Kidney (tissue), 14 donors: Measurements from ENCODE around the gene XAB2. TPM values are rescaled to one million over a fixed set of nuclear protein-coding genes. Genes with fewer than 3 reads are reported as not detected.

Source experiments
- DNase-seq, 5 donors: peaks; one replicate each; pipeline ENCODE4 v3.0.0-alpha.2; 2013 to 2020
- FAIRE-seq: peaks from 2 replicates; lab custom pipeline; 2012; peaks lifted over from hg19 to GRCh38; lab: Jason Lieb, UNC
- H3K27ac ChIP-seq, 2 donors: one replicate each; pipeline ENCODE4 v1.7.0; 2013; ENCODE audit warnings: low read depth in 2 of 2, low read length in 2 of 2, inconsistent platforms in 1 of 2
- H3K27me3 ChIP-seq: one replicate; pipeline ENCODE4 v1.7.1; 2013; ENCODE audit warnings: low read length, inconsistent platforms; ENCODE audit not compliant: control insufficient read depth, insufficient read depth
- H3K36me3 ChIP-seq, 3 donors: one replicate each; pipeline versions ENCODE4 v1.7.0 to v1.7.1; 2013; ENCODE audit warnings: low read length in 3 of 3, control low read depth in 1 of 3, inconsistent platforms in 1 of 3; ENCODE audit not compliant: insufficient read depth in 3 of 3, control insufficient read depth in 2 of 3
- H3K4me1 ChIP-seq, 3 donors: one replicate each; pipeline versions ENCODE4 v1.7.0 to v1.7.1; 2013; ENCODE audit warnings: low read length in 3 of 3, inconsistent platforms in 1 of 3, low read depth in 1 of 3; ENCODE audit not compliant: control insufficient read depth in 2 of 3, insufficient read depth in 2 of 3
- H3K4me3 ChIP-seq, 3 donors: one replicate each; pipeline versions ENCODE4 v1.7.0 to v1.8.1; 2013; ENCODE audit warnings: low read length in 3 of 3, control low read depth in 1 of 3, inconsistent platforms in 1 of 3
- H3K9ac ChIP-seq, 3 donors: one replicate each; pipeline versions ENCODE4 v1.7.0 to v1.7.1; 2013; ENCODE audit warnings: low read length in 3 of 3, control low read depth in 1 of 3, inconsistent platforms in 1 of 3
- H3K9me3 ChIP-seq, 3 donors: one replicate each; pipeline versions ENCODE4 v1.7.0 to v1.7.1; 2013; ENCODE audit warnings: low read length in 3 of 3, control low read depth in 1 of 3, inconsistent platforms in 1 of 3; ENCODE audit not compliant: control insufficient read depth in 2 of 3, insufficient read depth in 1 of 3
- CTCF ChIP-seq: IDR thresholded peaks from 3 replicates; pipeline ENCODE4 v1.5.1; 2012; ENCODE audit warnings: mild to moderate bottlenecking, moderate library complexity, borderline replicate concordance; ENCODE audit not compliant: insufficient read depth; ENCODE audit errors: extremely low read depth
- intact Hi-C: fragments of 100-400 bp; cut with DNase I; formaldehyde crosslinking; loops from one replicate; pipeline ENCODE4 v1.11.1; 2022
- polyA plus RNA-seq: library from polyadenylated mRNA; stranded (reverse); fragments of 350-450 nt; fragmentation: Illumina TruSeq; extraction: RNeasy Lipid Tissue Mini Kit (QIAGEN cat#74804); gene quantifications from one replicate; pipeline ENCODE4 v1.2.3, GENCODE V29; 2014; ENCODE audit warnings: low read depth, low replicate concordance; ENCODE audit not compliant: insufficient read depth
- total RNA-seq: library from RNA; stranded (reverse); fragmentation: NEBNext Ultra II Directional; extraction: Animal tissue kit (Norgen Biotek cat#: 25700); gene quantifications from one replicate; pipeline ENCODE4 v1.2.1, GENCODE V29; 2021
- donor health status: control.
- donor health status: control.
- donor health status: control.
- donor health status: control.
- donor health status: control.
- donor health status: DM: yes; HTN: yes; CAD: no.
- donor health status: Normal renal cell carcinoma (clear cell type).

The XAB2 gene
- total and polyA plus RNA-seq, 2 donors from 2014 or later, result 34.2 to 44.4 TPM

GRCh38 chr19:7635670-7636069 lies 6.3 kb upstream of the XAB2 start:
- Histone ChIP-seq H3K36me3 (peaks cover 0 to 10% (median 5%) of the 10 kb centered on the region in 3 donors), H3K4me1 (peaks cover 0 to 18% (median under 1%) of the 10 kb centered on the region in 3 donors), H3K9me3 (no peaks in the 10 kb centered on the region), H3K27me3 (no peaks in the 10 kb centered on the region), H3K9ac (peak overlapping the region in 1 of 3 donors; percentile 13), H3K27ac (no peak overlapping the region), H3K4me3 (peak overlapping the region in 2 of 3 donors; percentile 19 to 75)
- no peak for FAIRE-seq
- intact Hi-C loops, result no loop called here
- TF ChIP-seq CTCF, result no peak
- DNase-seq, result no peak

GRCh38 chr19:7633698-7634097 lies 4.4 kb upstream of the XAB2 start, which contains the start of gene PCP2:
PCP2 (minus strand) TSS chr19:7633719; CDS start chr19:7633457, 262 bp downstream.
- Histone ChIP-seq H3K27ac (no peak within 1 kb of the TSS), H3K4me1 (peaks cover 0 to 24% (median 7%) of the 10 kb centered on the region in 3 donors), H3K27me3 (no peaks in the 10 kb centered on the region), H3K4me3 (no peak within 1 kb of the TSS), H3K36me3 (no peaks in the 10 kb centered on the region), H3K9me3 (no peaks in the 10 kb centered on the region), H3K9ac (no peak within 1 kb of the TSS)
- FAIRE-seq (no peak), DNase-seq (no peak)
- TF ChIP-seq CTCF, result no peak
- intact Hi-C loops, result no loop called here

- no peak overlapping the region for H3K9ac ChIP-seq
- no peaks in the 10 kb centered on the region for H3K36me3 ChIP-seq
- no peak for DNase-seq
- H3K9me3 ChIP-seq, result no peaks in the 10 kb centered on the region
- no peaks in the 10 kb centered on the region for H3K27me3 ChIP-seq
- no peak for FAIRE-seq
- no peak overlapping the region for H3K27ac ChIP-seq
- peaks cover 0 to 32% (median 7%) of the 10 kb centered on the region in 3 donors for H3K4me1 ChIP-seq
- TF ChIP-seq CTCF, result no peak
- no peak overlapping the region for H3K4me3 ChIP-seq
- intact Hi-C loops, result no loop called here
Measured at GRCh38 chr19:7632340-7633203, 3.2 kb upstream of the XAB2 start.
